K562 (cell line): ENCODE data around the gene GMPR. TPM values are rescaled to one million over a fixed set of nuclear protein-coding genes. Genes with fewer than 3 reads are reported as not detected.
A peak's percentile ranks its signal among the peaks of the same experiment; 100 is the strongest.

Experiments used
- CGGBP1 ChIP-seq: fragments of 250-450 bp; sonication (Bioruptor Pico); IDR thresholded peaks from 2 replicates; pipeline ENCODE4 v1.9.0; 2021; ENCODE audit warnings: mild to moderate bottlenecking
- KLF13 ChIP-seq: fragments of 450-650 bp; IDR thresholded peaks from 2 replicates; pipeline ENCODE4 v1.6.1; 2016; ENCODE audit warnings: missing genetic modification characterization, low read depth, mild to moderate bottlenecking, missing compliant biosample characterization, moderate library complexity, borderline replicate concordance
- NONO ChIP-seq, 2 experiments: fragments of 200-400 bp in 1 of 2; fragments of 450-650 bp in 1 of 2; formaldehyde crosslinking in 1 of 2; IDR thresholded peaks; 2 replicates each; pipeline ENCODE4 v1.6.1; 2017; ENCODE audit warnings: low read depth in 2 of 2, mild to moderate bottlenecking in 2 of 2, moderate library complexity in 2 of 2, low read length in 1 of 2
- NR2C2 ChIP-seq, 2 experiments: fragments of 200-800 bp in 1 of 2; sonication (Bioruptor generic) in 1 of 2; sonication (generic) in 1 of 2; formaldehyde crosslinking in 1 of 2; IDR thresholded peaks; 2 replicates each; pipeline versions ENCODE4 v1.6.1 to v1.8.0; 2016 to 2022; ENCODE audit warnings: mild to moderate bottlenecking in 1 of 2, missing compliant biosample characterization in 1 of 2, missing genetic modification characterization in 1 of 2, missing genetic modification reagents in 1 of 2
- RREB1 ChIP-seq: fragments of 250-450 bp; sonication (Bioruptor Pico); IDR thresholded peaks from 2 replicates; pipeline ENCODE4 v1.4.0; 2020
- SP2 ChIP-seq: IDR thresholded peaks from 2 replicates; pipeline ENCODE4 v1.6.1; 2011; ENCODE audit warnings: mild to moderate bottlenecking, low read depth, low read length, moderate library complexity; ENCODE audit not compliant: poor library complexity, severe bottlenecking; ENCODE audit errors: extremely low read depth
- SREBF2 ChIP-seq: sonication (generic); formaldehyde crosslinking; IDR thresholded peaks from 2 replicates; pipeline ENCODE4 v1.4.0; 2020; ENCODE audit warnings: mild to moderate bottlenecking, missing genetic modification reagents
- UBTF ChIP-seq, 2 experiments: IDR thresholded peaks; 2 replicates each; pipeline ENCODE4 v1.6.1; 2012; ENCODE audit warnings: improper control_type of control experiment in 2 of 2, low read depth in 2 of 2, low read length in 2 of 2, borderline replicate concordance in 1 of 2
- ZNF143 ChIP-seq: sonication (generic); formaldehyde crosslinking; IDR thresholded peaks from 2 replicates; pipeline ENCODE4 v1.9.0; 2022; ENCODE audit warnings: mild to moderate bottlenecking, missing genetic modification reagents
- ZNF408 ChIP-seq: fragments of 250-450 bp; sonication (Bioruptor Pico); IDR thresholded peaks from 2 replicates; pipeline ENCODE4 v1.4.0; 2020; ENCODE audit warnings: low read depth, mild to moderate bottlenecking, moderate library complexity
- polyA plus RNA-seq, 8 experiments: library from polyadenylated mRNA; depleted of rRNA in 4 of 8; stranded (reverse) in 5 of 8; unstranded in 3 of 8; fragments of >200 nt; fragmentation: Nextera tagmentation in 2 of 8; fragmentation: Illumina TruSeq in 1 of 8; extraction: Ambion mirVana in 2 of 8; extraction: Trizol in 1 of 8; gene quantifications; 2 replicates each; pipeline versions ENCODE4 v1.2.1 to v1.2.3, GENCODE V29; 2011 to 2014; ENCODE audit warnings: inconsistent platforms in 1 of 8, missing spikeins in 1 of 8
- total RNA-seq, 7 experiments: library from RNA; depleted of rRNA in 6 of 7; stranded (reverse); fragments of >200 nt in 6 of 7; fragmentation: Illumina TruSeq in 2 of 7; extraction: Trizol in 2 of 7; gene quantifications; 2 replicates each; pipeline versions ENCODE4 v1.2.1 to v1.2.3, GENCODE V29; 2011 to 2021; ENCODE audit warnings: low replicate concordance in 1 of 7
- TF ChIP-seq, protein P1 (sequence below): sonication (generic); formaldehyde crosslinking; IDR thresholded peaks from 2 replicates; pipeline ENCODE4 v1.8.1; 2023; ENCODE audit warnings: mild to moderate bottlenecking, missing genetic modification reagents
- TF ChIP-seq, protein P2 (sequence below): sonication (generic); IDR thresholded peaks from 2 replicates; pipeline ENCODE4 v1.6.1; 2016

The GMPR gene
- total and polyA plus RNA-seq, 9 of the 15 experiments (the other 6 are each of a cell fraction or from before 2014, with no cell fraction given): 34.6 to 83.7 (median 49.8) TPM

GRCh38 chr6:16238057-16238962 is at the start of gene GMPR (continued):
- TF ChIP-seq RREB1 (CRISPR knock-in tag): no peak
- TF ChIP-seq UBTF (IDR thresholded peaks at IDR 0.05; ENCODE audit: borderline replicate concordance in 1 of 2, low read depth in 2 of 2, low read length in 2 of 2): peak; percentile 54 to 61; a peak in 2 of 4 replicates
- TF ChIP-seq NONO (IDR thresholded peaks at IDR 0.05; ENCODE audit: low read depth in 2 of 2, low read length in 1 of 2): peak in 1 of 2 experiments; percentile 79; a peak in 1 of 4 replicates
- TF ChIP-seq SREBF2 (CRISPR knock-in tag): no peak
- no peak for TF ChIP-seq NR2C2 (CRISPR knock-in tag; IDR thresholded peaks at IDR 0.05)
- TF ChIP-seq NR2C2 (tag; IDR thresholded peaks at IDR 0.05): peak; percentile 71
- no peak for TF ChIP-seq SP2
- no peak for TF ChIP-seq ZNF408 (CRISPR knock-in tag)
- TF ChIP-seq CGGBP1 (CRISPR knock-in tag): no peak
- TF ChIP-seq, protein P1, sequence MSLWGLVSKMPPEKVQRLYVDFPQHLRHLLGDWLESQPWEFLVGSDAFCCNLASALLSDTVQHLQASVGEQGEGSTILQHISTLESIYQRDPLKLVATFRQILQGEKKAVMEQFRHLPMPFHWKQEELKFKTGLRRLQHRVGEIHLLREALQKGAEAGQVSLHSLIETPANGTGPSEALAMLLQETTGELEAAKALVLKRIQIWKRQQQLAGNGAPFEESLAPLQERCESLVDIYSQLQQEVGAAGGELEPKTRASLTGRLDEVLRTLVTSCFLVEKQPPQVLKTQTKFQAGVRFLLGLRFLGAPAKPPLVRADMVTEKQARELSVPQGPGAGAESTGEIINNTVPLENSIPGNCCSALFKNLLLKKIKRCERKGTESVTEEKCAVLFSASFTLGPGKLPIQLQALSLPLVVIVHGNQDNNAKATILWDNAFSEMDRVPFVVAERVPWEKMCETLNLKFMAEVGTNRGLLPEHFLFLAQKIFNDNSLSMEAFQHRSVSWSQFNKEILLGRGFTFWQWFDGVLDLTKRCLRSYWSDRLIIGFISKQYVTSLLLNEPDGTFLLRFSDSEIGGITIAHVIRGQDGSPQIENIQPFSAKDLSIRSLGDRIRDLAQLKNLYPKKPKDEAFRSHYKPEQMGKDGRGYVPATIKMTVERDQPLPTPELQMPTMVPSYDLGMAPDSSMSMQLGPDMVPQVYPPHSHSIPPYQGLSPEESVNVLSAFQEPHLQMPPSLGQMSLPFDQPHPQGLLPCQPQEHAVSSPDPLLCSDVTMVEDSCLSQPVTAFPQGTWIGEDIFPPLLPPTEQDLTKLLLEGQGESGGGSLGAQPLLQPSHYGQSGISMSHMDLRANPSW (CRISPR knock-in tag): no peak
- TF ChIP-seq ZNF143 (CRISPR knock-in tag): no peak
- TF ChIP-seq KLF13 (tag): peak; percentile 55; the same call in 1 of the 2 replicates
- TF ChIP-seq, protein P2, sequence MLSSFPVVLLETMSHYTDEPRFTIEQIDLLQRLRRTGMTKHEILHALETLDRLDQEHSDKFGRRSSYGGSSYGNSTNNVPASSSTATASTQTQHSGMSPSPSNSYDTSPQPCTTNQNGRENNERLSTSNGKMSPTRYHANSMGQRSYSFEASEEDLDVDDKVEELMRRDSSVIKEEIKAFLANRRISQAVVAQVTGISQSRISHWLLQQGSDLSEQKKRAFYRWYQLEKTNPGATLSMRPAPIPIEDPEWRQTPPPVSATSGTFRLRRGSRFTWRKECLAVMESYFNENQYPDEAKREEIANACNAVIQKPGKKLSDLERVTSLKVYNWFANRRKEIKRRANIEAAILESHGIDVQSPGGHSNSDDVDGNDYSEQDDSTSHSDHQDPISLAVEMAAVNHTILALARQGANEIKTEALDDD: peak; percentile 76; the same call in 1 of the 2 replicates
